GM12878 (cell line): Measurements from ENCODE around the gene PIGN. TPM values are rescaled to one million over a fixed set of nuclear protein-coding genes. Genes with fewer than 3 reads are reported as not detected.
A peak's percentile ranks its signal among the peaks of the same experiment; 100 is the strongest.

Experiments
- ATAC-seq: fragments of 200-7000 bp; cut with Tn5 transposase; 3 replicates; pipeline ENCODE4 v1.9.1; 2020; ENCODE audit warnings: mild to moderate bottlenecking, moderate library complexity
- Bru-seq: library from RNA; stranded (reverse); fragments of 400-500 nt; gene quantifications from one replicate; lab custom pipeline; 2021; lab: Mats Ljungman, UMichigan
- BruChase-seq, 2 experiments: library from RNA; stranded (reverse); fragments of 400-500 nt; gene quantifications; one replicate each; lab custom pipeline; 2021; lab: Mats Ljungman, UMichigan
- BruUV-seq: library from RNA; stranded (reverse); fragments of 400-500 nt; replicated peaks from 2 replicates; lab custom pipeline; 2021; lab: Mats Ljungman, UMichigan
- CTCF ChIA-PET: fragments of 300-600 bp; sonication (Branson Sonifier 250); formaldehyde crosslinking; extraction: SDS; loops from one replicate; lab custom pipeline; 2021; ENCODE audit warnings: inconsistent platforms; lab: Yijun Ruan, JAX
- POLR2A ChIA-PET: fragments of 350-600 bp; formaldehyde crosslinking; extraction: SDS; loops from one replicate; lab custom pipeline; 2021; ENCODE audit warnings: inconsistent platforms; lab: Charles Lee
- RAD21 ChIA-PET: fragments of 300-600 bp; sonication (Branson Sonifier 250); formaldehyde crosslinking; loops from one replicate; lab custom pipeline; 2023; ENCODE audit warnings: antibody characterized with exemption; ENCODE audit not compliant: unreplicated experiment; lab: Charles Lee
- SMC1A ChIA-PET: fragments of 300-600 bp; sonication (Branson Sonifier 250); formaldehyde crosslinking; loops from one replicate; lab custom pipeline; 2023; ENCODE audit not compliant: unreplicated experiment, uncharacterized antibody; lab: Charles Lee
- DNase-seq: peaks from one replicate; pipeline ENCODE4 v3.0.0-alpha.2; 2011; ENCODE audit warnings: low read depth, low spot score
- FAIRE-seq: peaks from 3 replicates; lab custom pipeline; 2011; peaks lifted over from hg19 to GRCh38; lab: Jason Lieb, UNC
- H2AFZ ChIP-seq: 2 replicates; pipeline ENCODE4 v1.6.0; 2011; ENCODE audit warnings: low read depth, low read length, control low read depth; ENCODE audit not compliant: control insufficient read depth
- H3K27ac ChIP-seq: 2 replicates; pipeline ENCODE4 v1.5.1; 2011; ENCODE audit warnings: control low read depth; ENCODE audit not compliant: control insufficient read depth, insufficient read depth
- H3K27me3 ChIP-seq, 2 experiments: replicated peaks in 1 of 2; 2 replicates each; pipeline versions ENCODE4 v1.6.0 to v1.6.1; 2011; ENCODE audit warnings: low read length in 1 of 2; ENCODE audit not compliant: control insufficient read depth in 2 of 2, insufficient read depth in 2 of 2
- H3K36me3 ChIP-seq, 2 experiments: 2 replicates each; pipeline ENCODE4 v1.5.1; 2011; ENCODE audit warnings: low read length in 1 of 2; ENCODE audit not compliant: control insufficient read depth in 2 of 2, insufficient read depth in 2 of 2
- H3K4me1 ChIP-seq: 2 replicates; pipeline ENCODE4 v1.6.1; 2011; ENCODE audit warnings: mild to moderate bottlenecking, low read length, moderate library complexity, mixed read lengths; ENCODE audit not compliant: control insufficient read depth, insufficient read depth
- H3K4me2 ChIP-seq: 2 replicates; pipeline ENCODE4 v1.6.0; 2011; ENCODE audit warnings: control low read depth; ENCODE audit not compliant: control insufficient read depth, insufficient read depth
- H3K4me3 ChIP-seq: fragments of 200-600 bp; sonication (generic); 2 replicates; pipeline ENCODE4 v1.5.1; 2016
- H3K79me2 ChIP-seq: 2 replicates; pipeline ENCODE4 v1.6.0; 2011; ENCODE audit warnings: low read length; ENCODE audit not compliant: control insufficient read depth, insufficient read depth
- H3K9ac ChIP-seq: 2 replicates; pipeline ENCODE4 v1.8.0; 2011; ENCODE audit warnings: low read length, control low read depth, mixed read lengths; ENCODE audit not compliant: control insufficient read depth, insufficient read depth
- H3K9me3 ChIP-seq: replicated peaks from 3 replicates; pipeline ENCODE4 v1.5.1; 2011; ENCODE audit warnings: mild to moderate bottlenecking, low read length; ENCODE audit not compliant: control insufficient read depth, insufficient read depth
- H4K20me1 ChIP-seq: 2 replicates; pipeline ENCODE4 v1.6.0; 2011; ENCODE audit not compliant: control insufficient read depth, insufficient read depth
- BHLHE40 ChIP-seq, 2 experiments: fragments of 450-650 bp in 1 of 2; IDR thresholded peaks; 2 replicates each; pipeline ENCODE4 v1.6.1; 2011 to 2017; ENCODE audit warnings: low read depth in 2 of 2, borderline replicate concordance in 1 of 2, improper control_type of control experiment in 1 of 2, low read length in 1 of 2, mild to moderate bottlenecking in 1 of 2
- CHD2 ChIP-seq: IDR thresholded peaks from 2 replicates; pipeline ENCODE4 v1.6.1; 2011; ENCODE audit warnings: low read depth, low read length, improper control_type of control experiment, borderline replicate concordance
- FOS ChIP-seq: IDR thresholded peaks from 3 replicates; pipeline ENCODE4 v1.6.1; 2011; ENCODE audit warnings: borderline replicate concordance; ENCODE audit not compliant: insufficient read length; ENCODE audit errors: extremely low read depth
- IRF4 ChIP-seq: IDR thresholded peaks from 2 replicates; pipeline ENCODE4 v1.6.1; 2011; ENCODE audit warnings: low read depth, low read length
- KLF5 ChIP-seq: fragments of 450-650 bp; IDR thresholded peaks from 2 replicates; pipeline ENCODE4 v1.6.1; 2014; ENCODE audit warnings: mild to moderate bottlenecking; ENCODE audit not compliant: partially characterized antibody
- YBX1 ChIP-seq: fragments of 450-650 bp; IDR thresholded peaks from 2 replicates; pipeline ENCODE4 v1.6.1; 2016; ENCODE audit warnings: antibody characterized with exemption
- ZBED1 ChIP-seq: IDR thresholded peaks from 2 replicates; pipeline ENCODE4 v1.6.1; 2016; ENCODE audit warnings: borderline replicate concordance
- WGBS: methylation state at CpG from one replicate; pipeline ENCODE4 v1.1.6; 2016; ENCODE audit warnings: low lambda C conversion rate; ENCODE audit not compliant: insufficient replicate concordance, insufficient coverage; ENCODE audit errors: missing lambda C conversion rate; 5-methylcytosine and 5-hydroxymethylcytosine counted together
- in situ Hi-C: fragments of 300-500 bp; cut with MboI; formaldehyde crosslinking; loops from 9 replicates; pipeline ENCODE4 v1.14.3; 2018; ENCODE audit warnings: mixed read lengths
- intact Hi-C: fragments of 100-400 bp; cut with micrococcal nuclease; formaldehyde crosslinking; loops from one replicate; pipeline ENCODE4 v1.14.2; 2022; ENCODE audit not compliant: unreplicated experiment
- long read RNA-seq, 2 experiments: library from polyadenylated mRNA; unstranded; transcript quantifications; one replicate each; pipeline ENCODE4 v2.0.0, GENCODE V29; 2019 to 2020
- polyA minus RNA-seq, 3 experiments: library from RNA; depleted of rRNA, polyadenylated mRNA; stranded (reverse); fragments of >200 nt; gene quantifications; 2 replicates each; pipeline ENCODE4 v1.2.3, GENCODE V29; 2011
- polyA plus RNA-seq, 11 experiments: library from polyadenylated mRNA; depleted of rRNA in 4 of 11; unstranded in 6 of 11; stranded (reverse) in 5 of 11; fragments of >200 nt; fragmentation: Nextera tagmentation in 4 of 11; fragmentation: Illumina TruSeq in 1 of 11; extraction: Ambion mirVana in 4 of 11; extraction: Trizol in 1 of 11; gene quantifications; 1 replicate in 1 of 11; 2 replicates in 10 of 11; pipeline versions ENCODE4 v1.2.1 to v1.2.3, GENCODE V29; 2011 to 2016; ENCODE audit warnings: inconsistent platforms in 2 of 11, missing spikeins in 2 of 11, low read depth in 1 of 11
- total RNA-seq, 4 experiments: library from RNA; depleted of rRNA in 3 of 4; stranded (reverse); fragments of >200 nt in 3 of 4; fragmentation: Illumina TruSeq in 1 of 4; extraction: Trizol in 1 of 4; gene quantifications; 2 replicates each; pipeline versions ENCODE4 v1.2.1 to v1.2.3, GENCODE V29; 2013 to 2021
- TF ChIP-seq, protein P1 (sequence below): fragments of 450-650 bp; conservative IDR thresholded peaks from 2 replicates; pipeline ENCODE4 v1.6.1; 2017; ENCODE audit warnings: mild to moderate bottlenecking, moderate library complexity

The PIGN gene, protein sequence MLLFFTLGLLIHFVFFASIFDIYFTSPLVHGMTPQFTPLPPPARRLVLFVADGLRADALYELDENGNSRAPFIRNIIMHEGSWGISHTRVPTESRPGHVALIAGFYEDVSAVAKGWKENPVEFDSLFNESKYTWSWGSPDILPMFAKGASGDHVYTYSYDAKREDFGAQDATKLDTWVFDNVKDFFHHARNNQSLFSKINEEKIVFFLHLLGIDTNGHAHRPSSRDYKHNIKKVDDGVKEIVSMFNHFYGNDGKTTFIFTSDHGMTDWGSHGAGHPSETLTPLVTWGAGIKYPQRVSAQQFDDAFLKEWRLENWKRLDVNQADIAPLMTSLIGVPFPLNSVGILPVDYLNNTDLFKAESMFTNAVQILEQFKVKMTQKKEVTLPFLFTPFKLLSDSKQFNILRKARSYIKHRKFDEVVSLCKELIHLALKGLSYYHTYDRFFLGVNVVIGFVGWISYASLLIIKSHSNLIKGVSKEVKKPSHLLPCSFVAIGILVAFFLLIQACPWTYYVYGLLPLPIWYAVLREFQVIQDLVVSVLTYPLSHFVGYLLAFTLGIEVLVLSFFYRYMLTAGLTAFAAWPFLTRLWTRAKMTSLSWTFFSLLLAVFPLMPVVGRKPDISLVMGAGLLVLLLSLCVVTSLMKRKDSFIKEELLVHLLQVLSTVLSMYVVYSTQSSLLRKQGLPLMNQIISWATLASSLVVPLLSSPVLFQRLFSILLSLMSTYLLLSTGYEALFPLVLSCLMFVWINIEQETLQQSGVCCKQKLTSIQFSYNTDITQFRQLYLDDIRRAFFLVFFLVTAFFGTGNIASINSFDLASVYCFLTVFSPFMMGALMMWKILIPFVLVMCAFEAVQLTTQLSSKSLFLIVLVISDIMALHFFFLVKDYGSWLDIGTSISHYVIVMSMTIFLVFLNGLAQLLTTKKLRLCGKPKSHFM
- total RNA-seq (2013; cell fraction: nucleolus; rRNA removed) = 180 and 206 TPM in 2 replicates
- total RNA-seq (2014; rRNA removed) (17.7 and 21.9 TPM in 2 replicates), total RNA-seq (2014; rRNA removed; fragmentation: Illumina TruSeq; extraction: Trizol) (20.0 and 23.4 TPM in 2 replicates), total RNA-seq (2021) (19.7 and 22.5 TPM in 2 replicates), polyA plus RNA-seq (2011; rRNA removed) (25.4 and 36.0 TPM in 2 replicates), polyA plus RNA-seq (2014; fragmentation: Illumina TruSeq; extraction: Trizol) (10.0 and 11.2 TPM in 2 replicates), polyA plus RNA-seq (2014; fragmentation: Nextera tagmentation; extraction: Ambion mirVana) (10 to 100 TPM in 1 of 2 experiments, 1 to 10 TPM in 1; 6.9 to 12.3 TPM), polyA plus RNA-seq (2014; rRNA removed) (7.7 and 8.0 TPM in 2 replicates), polyA plus RNA-seq (2016; fragmentation: Nextera tagmentation; extraction: Ambion mirVana) (10 to 100 TPM; 22.6 to 23.3 TPM), polyA minus RNA-seq (2011; rRNA and poly(A)+ RNA removed) (65.1 and 93.8 TPM in 2 replicates), Bru-seq, nascent RNA (percentile 62 among the genes with signal in this experiment), BruChase-seq, experiment 1, labeled RNA remaining after a 6-hour chase (percentile 70 among the genes with signal in this experiment), BruChase-seq, experiment 2, labeled RNA remaining after a 2-hour chase (percentile 76 among the genes with signal in this experiment)
- 5.0 TPM for polyA plus RNA-seq (2011; ENCODE audit: low read depth)
- 5.4 and 8.0 TPM in 2 replicates for polyA plus RNA-seq (2011; cell fraction: cytosol; rRNA removed)
- polyA plus RNA-seq (2011; cell fraction: nucleus; rRNA removed) = 11.5 and 14.3 TPM in 2 replicates
- polyA plus RNA-seq (2012) = 6.3 and 8.1 TPM in 2 replicates
- 9.5 and 11.6 TPM in 2 replicates for polyA minus RNA-seq (2011; cell fraction: cytosol; rRNA and poly(A)+ RNA removed)
- polyA minus RNA-seq (2011; cell fraction: nucleus; rRNA and poly(A)+ RNA removed) = 46.2 and 87.0 TPM in 2 replicates
- long read RNA-seq, experiment 1, full-length matches to known transcripts = 5 of 6 reads
- long read RNA-seq, experiment 1, partial matches to known transcripts = 1 of 6 reads
- long read RNA-seq, experiment 1, other reads (novel, unspliced or antisense) = 0 of 6 reads
- long read RNA-seq, experiment 2, full-length matches to known transcripts = 9 of 25 reads
- long read RNA-seq, experiment 2, partial matches to known transcripts = 7 of 25 reads
- long read RNA-seq, experiment 2, other reads (novel, unspliced or antisense) = 9 of 25 reads

DNA sequence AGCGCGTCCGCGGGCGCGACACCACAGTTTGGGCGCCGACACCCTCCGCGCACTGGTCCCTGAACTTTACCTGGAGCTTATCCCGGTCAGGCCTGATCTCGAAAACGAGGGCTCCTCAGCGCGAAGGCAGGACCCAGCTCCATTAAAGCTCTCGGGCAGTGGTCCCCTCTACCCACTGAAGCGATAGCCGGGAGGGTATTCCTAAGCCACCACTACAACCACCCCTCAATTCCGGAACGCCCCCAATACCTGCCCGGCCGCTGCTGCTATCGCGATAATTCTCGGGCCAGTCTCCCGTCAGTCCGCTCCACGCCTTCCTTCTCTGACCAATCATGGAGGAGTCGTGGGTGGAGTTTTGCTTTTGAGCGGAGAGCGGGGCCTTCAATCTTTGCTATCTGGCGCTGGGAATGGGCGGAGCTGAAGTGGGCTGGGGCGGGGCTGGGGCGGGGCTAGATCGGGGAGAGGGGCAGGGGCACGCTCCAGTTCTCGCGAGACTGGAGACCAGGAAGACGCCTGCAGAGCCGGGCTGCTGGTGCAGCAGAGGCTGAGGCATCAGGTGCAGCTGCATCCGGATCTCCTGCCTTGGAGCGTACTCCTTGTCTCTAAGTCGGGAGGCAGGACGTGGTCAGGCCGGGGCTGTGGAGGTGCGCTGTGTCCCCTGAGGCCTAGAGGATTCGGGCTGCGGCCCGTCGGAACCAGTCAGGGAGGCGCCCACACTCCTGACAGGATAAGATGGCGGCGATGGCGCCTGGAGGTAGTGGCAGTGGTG, at the start of gene PIGN, which contains the start of gene RELCH:
Gene PIGN (minus strand): TSS at position 283 of the 769 bp plus-strand sequence. CDS start 25,703 bp downstream, outside the sequence.
Gene RELCH (plus strand): TSS at position 482 of the 769 bp plus-strand sequence. CDS start 251 bp downstream, at position 733.
- Histone ChIP-seq H4K20me1 (no peaks in the 10 kb centered on the region), H3K4me2 (peak within 1 kb of the TSS; percentile 88), H3K27me3 (no peaks in the 10 kb centered on the region), H3K79me2 (peaks cover 67% of the 10 kb centered on the region), H3K36me3 (no peaks in the 10 kb centered on the region), H3K27ac (peak within 1 kb of the TSS; percentile 91), H3K9me3 (peaks cover 3% of the 10 kb centered on the region; the same call in 2 of the 3 replicates), H3K9ac (peak within 1 kb of the TSS; percentile 90), H3K4me3 (peak within 1 kb of the TSS; percentile 99), H2AFZ (peak within 1 kb of the TSS; percentile 99), H3K4me1 (peaks cover 3% of the 10 kb centered on the region)
- peak; percentile 92 for DNase-seq
- BruUV-seq = no TSS peak
- RAD21 ChIA-PET = interaction anchor here (0.6 to 8.9 kb wide), 5 partner anchors 14 to 236 kb away, joined by 3 to 98 read pairs (median 3); no protein-coding TSS in a partner anchor
- SMC1A ChIA-PET = interaction anchor here (0.9 to 3.0 kb wide), 12 partner anchors 8 to 899 kb away, joined by 3 to 35 read pairs (median 4); no protein-coding TSS in a partner anchor
- 1% methylated on average over 54 of the region's 55 CpGs for WGBS
- CTCF ChIA-PET = interaction anchor here (0.7 to 11.7 kb wide), 13 partner anchors 8 to 1704 kb away, joined by 3 to 268 read pairs (median 4); no protein-coding TSS in a partner anchor
- POLR2A ChIA-PET = interaction anchor here (0.6 to 2.1 kb wide), 5 partner anchors 11 to 63 kb away, joined by 3 to 18 read pairs (median 5); no protein-coding TSS in a partner anchor
- intact Hi-C loops (loop anchor here (5.0 to 10.0 kb wide), 3 partner anchors 140 to 798 kb away; partner anchors contain the start of genes TNFRSF11A and ZCCHC2), in situ Hi-C loops (loop anchor here (5.0 kb wide), 1 partner anchor 60 kb away; no protein-coding TSS in a partner anchor)
- ATAC-seq = peak; percentile 90
- no peak for FAIRE-seq
- TF ChIP-seq BHLHE40 (IDR thresholded peaks at IDR 0.05; ENCODE audit: borderline replicate concordance in 1 of 2, low read depth in 2 of 2, low read length in 1 of 2) (peak in 1 of 2 experiments; percentile 43; a peak in 1 of 4 replicates), YBX1 (no peak), CHD2 (peak; percentile 98), KLF5 (peak; percentile 24), IRF4 (0 out of 2 replicates have a peak, but pooled peaks have one; percentile 17), FOS (peak; percentile 42), ZBED1 (peak; percentile 98)
- TF ChIP-seq, protein P1, sequence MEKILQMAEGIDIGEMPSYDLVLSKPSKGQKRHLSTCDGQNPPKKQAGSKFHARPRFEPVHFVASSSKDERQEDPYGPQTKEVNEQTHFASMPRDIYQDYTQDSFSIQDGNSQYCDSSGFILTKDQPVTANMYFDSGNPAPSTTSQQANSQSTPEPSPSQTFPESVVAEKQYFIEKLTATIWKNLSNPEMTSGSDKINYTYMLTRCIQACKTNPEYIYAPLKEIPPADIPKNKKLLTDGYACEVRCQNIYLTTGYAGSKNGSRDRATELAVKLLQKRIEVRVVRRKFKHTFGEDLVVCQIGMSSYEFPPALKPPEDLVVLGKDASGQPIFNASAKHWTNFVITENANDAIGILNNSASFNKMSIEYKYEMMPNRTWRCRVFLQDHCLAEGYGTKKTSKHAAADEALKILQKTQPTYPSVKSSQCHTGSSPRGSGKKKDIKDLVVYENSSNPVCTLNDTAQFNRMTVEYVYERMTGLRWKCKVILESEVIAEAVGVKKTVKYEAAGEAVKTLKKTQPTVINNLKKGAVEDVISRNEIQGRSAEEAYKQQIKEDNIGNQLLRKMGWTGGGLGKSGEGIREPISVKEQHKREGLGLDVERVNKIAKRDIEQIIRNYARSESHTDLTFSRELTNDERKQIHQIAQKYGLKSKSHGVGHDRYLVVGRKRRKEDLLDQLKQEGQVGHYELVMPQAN = peak; percentile 90
